ENCODE data around the gene SCN2B.
"Not testable (repeated sequence)": the region's sequence is repeated elsewhere in the genome, so short reads cannot be mapped to it uniquely, and the experiment has no call there.

The SCN2B gene

DNA sequence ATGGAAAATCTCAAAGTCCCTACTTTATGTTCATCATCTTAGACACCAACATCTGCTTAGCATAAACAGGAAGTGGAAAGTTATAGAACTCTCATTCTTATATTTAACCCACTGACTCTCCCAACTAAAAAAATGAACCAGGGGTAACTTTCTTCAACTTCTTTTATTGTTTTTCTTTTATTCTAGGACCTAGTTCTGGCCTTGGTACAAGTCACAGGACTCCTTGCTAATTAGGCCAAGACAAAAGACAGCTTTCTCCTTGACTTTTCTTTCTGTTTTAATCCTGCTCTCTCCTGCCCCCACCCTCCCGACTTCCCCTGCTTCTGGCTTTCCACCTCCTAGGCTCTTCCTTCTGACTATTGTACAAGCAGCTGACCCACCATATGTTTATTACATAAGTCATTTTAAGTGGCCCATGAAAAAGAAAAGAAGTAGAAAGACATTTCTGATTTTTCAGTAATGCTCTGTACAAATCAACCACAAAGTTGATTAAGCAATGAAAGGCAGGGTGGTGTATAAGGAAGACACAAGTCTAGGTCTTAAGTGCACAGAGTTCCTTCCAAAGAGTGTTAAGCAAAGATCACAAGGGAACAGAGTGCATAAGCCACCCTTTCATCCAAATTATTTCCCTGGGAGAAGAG, 30.1 kb upstream of the SCN2B start:
- DNase-seq (ENCODE audit: low read depth, low spot score): no peak

DNA sequence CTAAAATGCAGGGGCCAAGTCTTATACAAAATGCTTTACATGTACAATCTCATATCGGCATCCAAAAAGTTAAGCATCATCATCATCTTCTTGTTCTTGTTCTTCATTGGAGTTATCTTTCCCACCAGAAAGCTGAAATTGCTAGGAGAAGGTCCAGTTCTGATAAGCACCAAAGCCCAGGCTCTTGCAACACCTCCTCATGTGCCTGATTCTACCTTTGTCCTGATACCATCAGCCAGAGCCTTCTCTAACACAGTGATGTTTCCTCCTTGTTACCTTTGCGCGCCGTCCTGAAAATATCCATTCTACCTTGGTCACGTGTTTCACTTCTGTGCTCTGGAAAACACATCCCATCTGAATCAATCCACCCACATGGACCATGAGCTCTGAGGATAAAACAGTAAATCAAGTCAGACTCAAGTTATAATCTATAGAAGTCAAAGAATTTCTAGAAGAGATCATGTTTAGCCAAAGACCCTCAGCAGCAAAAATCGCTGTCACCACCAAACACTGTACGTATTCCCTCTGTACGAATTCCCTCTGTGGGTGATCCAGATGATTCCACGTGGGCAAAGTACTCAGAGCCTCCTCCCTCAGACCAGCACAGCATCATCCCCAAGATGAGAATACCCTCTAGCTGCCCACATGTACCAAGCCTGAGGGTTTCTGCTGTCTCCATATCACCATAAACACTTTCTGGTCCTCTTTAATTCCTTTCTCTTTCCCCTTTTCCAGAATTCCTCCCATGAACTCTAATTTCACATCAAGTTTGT, 29.4 kb upstream of the SCN2B start:
- no peak for DNase-seq (ENCODE audit: low read depth, low spot score)

DNA sequence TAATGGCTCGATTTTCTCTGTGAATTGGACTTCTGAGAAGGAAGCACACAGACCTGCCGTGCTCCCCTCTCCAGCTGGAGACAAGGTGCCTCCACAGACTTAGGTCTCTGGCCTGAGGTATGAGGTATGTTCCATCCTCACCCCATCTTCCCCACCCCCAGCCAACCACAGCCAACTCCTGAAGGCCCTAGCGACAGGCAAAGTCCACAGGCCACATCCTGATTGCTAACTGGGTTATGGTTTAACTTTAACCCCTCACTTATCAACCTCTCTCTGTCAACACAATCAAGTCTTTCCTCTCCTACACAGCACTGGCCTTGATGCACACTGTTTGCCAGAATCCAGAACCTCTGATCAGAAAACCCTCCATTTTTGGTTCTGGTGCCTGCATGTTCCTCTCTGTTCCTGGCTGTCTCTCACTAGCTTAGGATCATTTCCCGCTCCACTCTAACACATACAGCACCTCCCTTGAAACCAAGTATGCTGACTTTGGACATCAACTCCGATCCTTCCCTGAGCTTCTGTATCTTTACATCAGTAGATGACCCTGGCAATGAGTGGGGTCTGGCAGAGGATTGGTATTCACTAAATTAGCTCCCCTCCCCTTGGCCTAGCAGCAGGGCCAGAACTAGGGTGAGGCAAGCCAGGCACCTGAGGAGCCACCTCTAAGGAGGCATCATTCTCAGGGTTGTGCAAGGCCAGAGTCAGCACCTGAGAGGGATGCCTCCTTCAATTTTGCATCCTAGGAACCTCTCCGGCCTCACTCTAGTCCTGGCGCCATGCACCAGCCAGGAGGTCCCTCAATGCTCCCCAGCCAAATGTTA, 26.4 kb upstream of the SCN2B start:
- no peak for DNase-seq (ENCODE audit: low read depth, low spot score)

DNA sequence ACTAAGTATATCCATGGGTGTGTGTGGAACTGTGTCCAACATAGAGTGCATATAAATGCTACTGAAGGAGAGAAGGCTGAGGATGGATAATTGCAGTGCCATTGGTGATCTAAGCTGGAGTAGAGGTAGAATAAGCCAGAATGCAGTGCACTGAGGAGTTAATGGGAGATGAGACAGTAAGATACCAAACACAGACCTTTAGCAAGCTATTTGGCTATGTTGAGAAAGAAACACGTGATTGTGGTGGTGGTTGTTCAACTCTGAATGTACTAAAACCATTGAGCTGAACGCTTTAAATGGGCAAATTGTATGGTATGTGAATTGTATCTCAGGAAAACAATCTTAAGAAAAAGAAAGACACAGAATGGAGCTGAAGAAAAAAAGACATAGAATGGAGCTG, 25.5 kb upstream of the SCN2B start:
- DNase-seq (ENCODE audit: low read depth, low spot score): no peak

DNA sequence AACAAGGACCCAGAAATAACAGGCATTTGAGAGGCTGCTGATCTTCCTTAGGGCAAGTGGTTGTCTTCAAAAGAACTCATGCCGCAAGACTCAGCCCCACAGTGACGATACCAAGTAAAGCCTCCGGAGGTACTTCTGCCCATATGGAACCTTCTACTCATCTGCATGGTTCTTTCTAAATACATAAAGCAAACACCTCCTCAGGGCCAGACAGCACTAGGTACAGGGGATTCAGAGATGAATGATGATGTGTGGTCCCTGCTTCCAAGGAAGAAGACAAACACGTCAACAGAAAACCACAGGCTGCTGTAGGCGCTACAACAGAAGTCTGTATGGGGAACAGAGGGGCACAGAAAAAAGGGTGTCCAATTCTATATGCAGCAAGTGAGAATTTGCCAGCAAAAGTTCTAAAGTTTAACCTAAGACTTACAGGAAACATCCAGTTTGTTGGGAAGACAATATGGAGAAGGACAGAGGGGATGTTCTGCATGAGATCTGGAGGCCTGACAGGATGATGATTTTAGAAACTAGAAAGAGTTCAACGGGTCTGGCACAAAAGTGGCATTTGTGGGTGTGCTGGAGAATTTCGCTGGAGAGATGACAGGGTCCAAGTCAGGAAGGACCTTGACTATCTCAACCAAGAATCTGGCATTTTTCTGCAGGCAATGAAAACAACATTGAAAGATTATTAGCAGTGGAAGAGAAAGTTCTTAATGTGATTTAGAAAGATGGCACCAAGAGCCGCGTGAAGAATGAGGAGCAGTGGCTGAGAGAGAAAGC, 24.7 kb upstream of the SCN2B start:
- DNase-seq (ENCODE audit: low read depth, low spot score): no peak

DNA sequence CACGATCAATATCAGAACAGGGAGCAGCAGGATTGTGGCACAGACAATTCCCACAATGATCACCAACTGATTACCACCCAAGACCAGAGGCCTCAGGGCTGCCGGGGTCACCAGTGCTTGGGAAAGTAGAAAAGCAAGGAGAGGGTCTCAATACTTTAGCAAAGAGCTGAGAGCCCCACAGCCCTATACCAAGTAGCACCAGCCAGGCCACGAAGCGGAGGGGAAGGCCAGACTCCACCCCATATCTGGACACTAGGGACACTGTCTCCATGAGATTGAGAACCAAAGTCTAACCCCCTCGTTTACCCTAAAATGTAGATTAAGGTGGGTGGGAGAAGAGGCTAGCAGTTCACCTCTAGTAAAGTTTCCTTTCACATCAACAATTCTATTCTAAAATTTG, 24.1 kb upstream of the SCN2B start:
- DNase-seq (ENCODE audit: low read depth, low spot score): no peak

DNA sequence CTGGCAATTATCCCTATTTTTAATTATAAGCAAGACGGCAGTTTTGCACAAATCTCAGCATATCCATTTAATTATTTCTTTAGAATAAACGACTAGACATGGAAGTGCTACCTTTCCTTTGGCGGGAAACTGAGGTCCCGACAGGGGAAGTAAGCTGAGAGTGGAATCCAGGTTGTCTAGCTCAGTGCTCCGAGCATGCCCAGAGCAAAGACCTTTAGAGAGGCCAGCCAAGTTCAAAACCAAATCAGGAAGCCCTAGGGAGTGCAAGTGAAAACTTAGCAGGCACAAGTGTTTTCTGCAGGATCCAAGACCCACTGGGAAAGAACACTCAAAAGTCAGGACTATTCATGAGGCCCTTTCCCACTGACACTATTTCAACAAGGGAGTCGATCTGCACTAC, 22.7 kb upstream of the SCN2B start:
- no peak for DNase-seq (ENCODE audit: low read depth, low spot score)

DNA sequence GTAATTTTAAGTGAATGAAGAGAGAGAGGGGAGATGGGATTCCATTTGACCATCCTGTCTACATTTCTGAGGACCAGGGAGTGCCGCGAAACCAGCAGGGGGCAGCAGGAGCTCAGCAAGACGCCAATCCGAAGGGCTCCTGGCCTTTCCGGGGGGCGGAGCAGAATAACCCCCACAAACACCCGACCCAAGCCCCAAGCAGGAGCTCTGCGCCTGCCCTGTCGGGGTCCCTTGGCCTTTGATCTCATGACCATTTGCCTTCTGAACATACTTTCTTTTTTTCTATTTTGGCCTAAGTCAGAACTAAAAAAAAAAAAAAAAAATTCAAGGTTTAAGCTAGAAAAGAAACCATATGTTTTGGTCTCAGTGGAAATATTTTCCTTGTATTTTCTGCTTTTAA, 21.9 kb upstream of the SCN2B start:
- no peak for DNase-seq (ENCODE audit: low read depth, low spot score)

DNA sequence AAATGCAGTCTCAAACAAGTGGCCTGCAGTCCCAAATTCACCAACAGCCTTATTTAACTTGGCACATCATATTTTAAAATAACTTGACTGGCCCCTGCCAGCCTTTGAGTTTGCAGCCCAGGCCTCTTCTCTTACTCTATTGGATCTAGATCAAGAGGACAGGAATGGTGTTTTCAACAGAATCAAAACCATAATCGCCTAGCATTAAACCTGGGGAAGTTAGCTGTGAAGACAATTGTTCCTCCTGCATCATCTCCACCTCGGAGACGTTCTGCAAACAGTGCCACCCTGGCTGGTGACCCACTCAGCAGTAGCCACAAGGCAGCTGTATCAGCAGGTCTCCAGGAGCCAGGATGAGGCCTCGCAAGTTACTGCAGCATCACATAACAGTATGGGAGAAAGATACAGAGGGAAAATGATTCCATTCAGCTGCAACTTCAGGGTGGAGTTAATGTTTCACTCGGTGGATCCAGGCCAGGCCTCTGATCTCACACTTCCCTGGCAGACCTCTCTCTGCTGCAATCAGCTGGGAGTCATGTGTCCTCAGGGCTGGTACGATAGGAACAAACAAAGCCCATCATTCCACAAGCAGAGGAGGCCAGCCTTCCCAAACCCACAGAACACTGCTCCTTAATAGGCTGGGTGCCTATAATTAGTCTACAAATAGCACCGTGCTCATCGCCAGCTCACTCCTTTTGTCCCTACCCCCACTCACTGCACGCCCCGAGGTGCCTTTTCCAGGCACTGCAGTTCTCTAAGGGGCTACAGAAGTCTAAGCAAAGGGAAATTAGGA, 18.6 kb upstream of the SCN2B start:
- no peak for DNase-seq (ENCODE audit: low read depth, low spot score)

DNA sequence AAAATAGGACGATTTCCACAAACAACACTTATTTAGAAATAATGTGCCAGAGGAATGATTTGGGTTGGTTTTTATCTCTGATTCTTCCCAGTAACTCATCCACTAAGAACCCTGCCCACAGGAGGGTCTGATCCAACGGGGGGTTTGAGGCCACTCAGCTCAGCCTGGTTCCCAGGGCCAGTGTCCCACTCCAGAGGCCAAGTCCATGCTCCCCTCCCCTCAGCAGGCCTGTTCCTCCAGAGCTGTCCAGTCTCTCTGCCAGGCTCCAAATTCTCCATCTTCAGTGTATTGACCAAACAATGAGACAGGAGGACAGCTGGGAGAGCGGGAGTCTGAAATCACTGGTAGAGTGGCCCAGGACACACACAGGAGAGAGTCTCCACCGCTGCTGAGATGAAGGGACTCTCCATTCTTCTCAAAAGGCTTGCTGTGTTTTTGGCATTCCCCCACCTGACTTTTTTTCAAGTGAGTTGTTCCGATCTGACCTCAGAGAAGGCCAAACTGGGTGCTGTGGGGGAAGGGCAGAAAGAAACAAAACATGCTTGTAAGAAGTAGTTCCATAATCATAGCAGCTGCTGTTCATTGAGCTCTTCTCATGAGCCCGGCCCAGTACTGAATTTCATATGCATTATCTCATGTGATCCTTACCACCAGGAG, 17.6 kb upstream of the SCN2B start:
- DNase-seq (ENCODE audit: low read depth, low spot score): no peak

DNA sequence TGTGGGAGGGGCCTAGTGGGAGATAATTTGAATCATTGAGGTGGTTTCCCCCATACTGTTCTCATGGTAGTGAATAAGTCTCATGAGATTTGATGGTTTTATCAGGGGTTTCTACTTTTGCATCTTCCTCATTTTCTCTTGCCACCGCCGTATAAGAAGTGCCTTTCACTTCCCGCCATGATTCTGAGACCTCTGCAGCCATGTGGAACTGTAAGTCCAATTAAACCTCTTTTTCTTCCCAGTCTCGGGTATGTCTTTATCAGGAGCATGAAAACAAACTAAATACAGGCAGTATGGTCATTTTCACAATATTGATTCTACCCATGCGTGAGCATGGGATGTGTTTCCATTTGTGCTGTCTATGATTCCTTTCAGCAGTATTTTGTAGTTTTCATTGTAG, 16.4 kb upstream of the SCN2B start:
- DNase-seq (ENCODE audit: low read depth, low spot score): not testable (repeated sequence)

DNA sequence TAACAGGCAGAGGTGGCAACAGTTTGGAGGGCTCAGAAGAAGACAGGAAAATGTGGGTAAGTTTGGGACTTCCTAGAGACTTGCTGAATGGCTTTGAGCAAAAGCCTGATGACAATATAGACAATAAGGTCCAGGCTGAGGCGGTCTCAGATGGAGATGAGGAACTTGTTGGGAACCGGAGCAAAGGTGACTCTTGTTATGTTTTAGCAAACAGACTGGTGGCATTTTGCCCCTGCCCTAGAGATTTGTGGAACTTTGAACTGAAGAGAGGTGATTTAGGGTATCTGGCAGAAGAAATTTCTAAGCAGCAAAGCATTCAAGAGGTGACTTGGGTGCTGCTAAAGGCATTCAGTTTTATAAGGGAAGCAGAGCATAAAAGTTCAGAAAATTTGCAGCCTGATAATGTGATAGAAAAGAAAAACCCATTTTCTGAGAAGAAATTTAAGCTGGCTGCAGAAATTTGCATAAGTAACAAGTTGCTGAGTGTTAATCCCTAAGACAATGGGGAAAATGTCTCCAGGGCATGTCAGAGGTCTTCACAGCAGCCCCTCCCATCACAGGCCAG, 14.6 kb upstream of the SCN2B start:
- DNase-seq (ENCODE audit: low read depth, low spot score): not testable (repeated sequence)

DNA sequence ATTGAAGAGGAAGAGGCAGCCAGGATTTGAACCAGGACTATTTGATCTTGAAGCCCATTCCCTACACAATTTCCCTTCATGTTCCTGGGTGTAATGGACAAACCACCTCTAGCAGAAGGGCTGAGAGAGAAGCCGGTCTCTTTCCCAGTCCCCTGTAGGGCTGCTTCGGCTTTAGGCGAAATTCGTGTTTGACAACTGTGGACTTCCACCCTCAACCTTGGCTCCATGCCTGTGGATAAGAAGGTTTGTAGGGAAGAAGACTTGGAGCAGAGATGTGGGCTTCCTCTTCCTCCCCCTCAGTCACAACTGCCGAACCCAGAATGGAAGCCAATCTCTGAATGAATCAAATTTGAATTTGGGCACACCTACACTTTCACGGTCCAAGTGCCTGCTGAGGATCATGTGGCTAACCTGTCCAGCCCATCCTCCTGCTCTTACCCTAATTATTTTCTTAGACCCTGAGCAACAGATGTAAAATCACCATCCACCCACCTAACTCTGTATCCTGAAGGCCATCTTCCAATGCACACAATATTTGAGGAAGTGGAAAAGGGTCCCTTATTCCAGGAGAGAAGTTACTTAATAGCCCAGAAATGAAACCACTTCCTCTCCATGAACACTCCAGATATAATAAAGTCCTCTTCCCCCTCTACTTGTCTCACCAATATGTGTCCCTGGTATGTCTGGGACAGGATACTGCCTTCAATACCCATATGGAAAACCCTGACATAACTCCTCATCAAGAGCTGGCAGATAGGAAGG, 10.1 kb upstream of the SCN2B start:
- no peak for DNase-seq (ENCODE audit: low read depth, low spot score)

DNA sequence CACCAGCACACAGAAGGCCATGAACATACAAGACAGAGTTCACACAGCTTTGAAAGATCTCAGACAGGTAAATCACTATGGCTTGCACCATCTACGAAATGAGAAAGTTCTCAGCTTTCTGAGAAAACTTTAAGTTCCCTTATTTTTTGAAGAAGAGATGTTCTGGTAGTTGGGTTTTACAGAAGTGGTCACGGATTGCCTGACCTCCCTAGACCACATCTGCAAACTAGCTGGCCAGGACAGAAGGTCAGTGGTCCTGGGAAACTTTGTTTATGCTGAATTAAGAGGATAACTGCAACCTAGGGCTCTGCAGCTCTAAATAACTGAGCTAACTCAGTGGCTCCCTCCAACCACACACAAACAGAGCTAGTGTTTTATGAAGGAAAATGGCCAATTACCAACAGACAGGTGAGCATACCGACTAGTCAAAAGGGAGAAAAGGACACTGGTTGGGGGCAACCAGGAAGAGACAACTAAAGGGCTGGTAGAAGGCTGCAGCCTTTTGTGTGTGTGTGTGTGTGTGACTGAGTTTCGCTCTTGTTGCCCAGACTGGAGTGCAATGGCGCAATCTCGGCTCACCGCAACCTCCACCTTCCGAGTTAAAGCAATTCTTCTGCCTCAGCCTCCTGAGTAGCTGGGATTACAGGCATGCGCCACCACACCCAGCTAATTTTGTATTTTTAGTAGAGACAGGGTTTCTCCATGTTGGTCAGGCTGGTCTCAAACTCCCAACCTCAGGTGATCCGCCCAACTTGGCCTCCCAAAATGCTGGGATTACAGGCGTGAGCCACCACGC, 8.5 kb upstream of the SCN2B start:
- DNase-seq (ENCODE audit: low read depth, low spot score): no peak

DNA sequence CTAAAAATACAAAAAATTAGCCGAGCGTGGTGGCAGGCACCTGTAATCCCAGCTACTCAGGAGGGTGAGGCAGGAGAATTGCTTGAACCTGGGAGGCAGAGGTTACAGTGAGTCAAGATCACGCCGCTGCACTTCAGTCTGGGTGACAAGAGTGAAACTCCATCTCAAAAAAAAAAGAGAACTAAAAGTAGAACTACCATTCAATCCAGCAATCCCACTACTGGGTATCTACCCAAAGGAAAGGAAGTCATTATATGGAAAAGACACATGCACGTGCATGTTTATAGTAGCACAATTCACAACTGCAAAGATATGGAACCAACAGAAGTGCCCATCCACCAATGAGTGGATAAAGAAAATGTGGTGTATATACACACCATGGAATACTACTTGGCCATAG, 7.3 kb upstream of the SCN2B start:
- not testable (repeated sequence) for DNase-seq (ENCODE audit: low read depth, low spot score)

DNA sequence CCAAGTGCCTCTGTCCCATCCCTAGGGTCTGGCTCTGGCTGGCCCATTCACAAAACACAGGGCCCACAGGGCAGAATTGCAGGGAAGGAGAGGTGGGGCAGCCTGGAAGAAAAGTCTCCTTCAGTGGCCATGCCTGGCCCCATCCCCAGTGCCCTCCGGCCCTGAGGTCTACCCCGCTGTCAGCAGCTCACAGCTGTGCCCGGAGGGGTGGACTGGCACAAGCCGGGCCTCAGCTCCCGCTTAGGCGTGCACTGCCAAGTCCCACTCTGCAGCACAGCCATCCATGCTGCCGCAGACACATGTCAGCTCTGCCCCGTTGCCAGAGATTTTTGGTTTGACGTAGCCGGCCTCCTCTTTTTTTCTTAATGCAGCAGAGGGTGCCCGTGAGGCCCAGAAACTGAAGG, 3.9 kb upstream of the SCN2B start:
- no peak for DNase-seq (ENCODE audit: low read depth, low spot score)

DNA sequence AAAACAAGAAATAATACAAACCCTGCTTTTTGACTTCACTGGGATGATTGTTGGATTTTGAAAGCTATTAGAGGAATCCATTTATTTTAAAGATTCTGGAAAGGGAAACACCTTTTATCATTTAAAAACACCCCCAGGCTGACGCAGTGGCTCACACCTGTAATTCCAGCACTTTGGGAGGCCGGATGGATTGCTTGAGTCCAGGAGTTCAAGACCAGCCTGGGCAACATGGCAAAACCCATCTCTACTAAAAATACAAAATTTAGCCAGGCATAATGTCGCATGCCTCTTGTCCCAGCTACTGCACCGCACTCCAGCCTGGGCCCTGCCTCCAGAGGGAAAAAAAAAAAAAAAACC, 317 bp upstream of the SCN2B start:
- DNase-seq (ENCODE audit: low read depth, low spot score): no peak

Data from iPS DF 19.7 (cell line).